NCI-H2196 treated with DMSO at 0.1 percent for 48 hours (cell line): ENCODE data around the gene C4orf33.
"Not testable (repeated sequence)": the region's sequence is repeated elsewhere in the genome, so short reads cannot be mapped to it uniquely, and the experiment has no call there.

Experiments
- DNase-seq: peaks from one replicate; lab custom pipeline; 2025; ENCODE audit not compliant: unreplicated experiment; lab: John Stamatoyannopoulos, UW

C4orf33 gene

GRCh38 chr4:129126614-129127013 is 30.7 kb downstream of the C4orf33 start:
- not testable (repeated sequence) for DNase-seq

- DNase-seq = no peak
These were observed 33.2 kb downstream of the C4orf33 start for GRCh38 chr4:129129143-129129542.

- DNase-seq = no peak
These were observed 35.4 kb downstream of the C4orf33 start for GRCh38 chr4:129131343-129131742.

GRCh38 chr4:129136433-129136832 is 40.5 kb downstream of the C4orf33 start:
- DNase-seq = no peak

GRCh38 chr4:129138810-129139496 is 43.0 kb downstream of the C4orf33 start:
- DNase-seq = no peak

GRCh38 chr4:129140521-129140920 is 44.6 kb downstream of the C4orf33 start:
- no peak for DNase-seq

GRCh38 chr4:129143359-129143758 is 47.4 kb downstream of the C4orf33 start:
- DNase-seq = no peak

- DNase-seq = no peak
These were observed 48.8 kb downstream of the C4orf33 start for GRCh38 chr4:129144755-129145206.

GRCh38 chr4:129145222-129145730 is 49.3 kb downstream of the C4orf33 start:
- DNase-seq = no peak

- no peak for DNase-seq
These were observed 50.7 kb downstream of the C4orf33 start for GRCh38 chr4:129146639-129147038.

GRCh38 chr4:129148892-129149291 is 52.9 kb downstream of the C4orf33 start:
- DNase-seq = no peak

- DNase-seq = no peak
These were observed 54.0 kb downstream of the C4orf33 start for GRCh38 chr4:129149906-129150305.

- DNase-seq = no peak
These were observed 56.4 kb downstream of the C4orf33 start for GRCh38 chr4:129152350-129152749.

GRCh38 chr4:129153700-129154099 is 57.7 kb downstream of the C4orf33 start:
- no peak for DNase-seq

- no peak for DNase-seq
These were observed 66.5 kb downstream of the C4orf33 start for GRCh38 chr4:129162450-129162849.

GRCh38 chr4:129163427-129163826 is 67.5 kb downstream of the C4orf33 start:
- DNase-seq = no peak

- DNase-seq = no peak
These were observed 68.3 kb downstream of the C4orf33 start for GRCh38 chr4:129164243-129164642.
